Measurements from ENCODE around the gene KDELR3.

Gene KDELR3

DNA sequence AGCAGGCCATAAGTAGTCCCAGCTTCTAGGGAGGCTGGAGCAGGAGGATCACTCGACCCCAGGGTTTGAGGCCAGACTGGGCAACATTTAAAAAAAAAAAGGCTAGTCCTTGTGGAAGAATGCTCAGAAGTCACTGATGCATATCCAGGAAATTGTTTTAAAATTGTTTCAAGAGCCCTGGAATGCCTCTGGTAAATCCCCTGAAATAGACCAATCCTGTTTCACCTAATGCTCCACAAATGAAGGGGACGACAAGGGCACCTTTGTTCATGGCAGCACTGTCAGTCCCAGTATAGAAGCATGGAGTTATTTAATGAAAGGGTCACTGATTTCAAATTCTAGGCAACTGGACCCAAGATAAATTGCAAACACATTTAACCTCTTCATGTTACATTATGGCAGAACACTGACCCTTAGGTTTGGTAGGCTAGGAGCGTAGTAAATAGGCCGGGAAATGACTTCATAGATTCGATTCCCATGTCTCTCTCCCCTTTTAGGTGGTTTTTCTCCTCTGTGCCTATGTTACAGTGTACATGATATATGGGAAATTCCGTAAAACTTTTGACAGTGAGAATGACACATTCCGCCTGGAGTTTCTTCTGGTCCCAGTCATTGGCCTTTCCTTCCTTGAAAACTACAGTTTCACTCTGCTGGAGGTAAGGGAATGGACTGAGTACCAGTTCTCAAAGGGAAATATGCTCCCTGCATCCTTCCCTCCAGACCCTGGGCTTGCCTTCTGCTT, 11.4 kb downstream of the KDELR3 start:
- DNase-seq (ENCODE audit: insufficient read length, low spot score) (no peak), FAIRE-seq (peak; percentile 11)

DNA sequence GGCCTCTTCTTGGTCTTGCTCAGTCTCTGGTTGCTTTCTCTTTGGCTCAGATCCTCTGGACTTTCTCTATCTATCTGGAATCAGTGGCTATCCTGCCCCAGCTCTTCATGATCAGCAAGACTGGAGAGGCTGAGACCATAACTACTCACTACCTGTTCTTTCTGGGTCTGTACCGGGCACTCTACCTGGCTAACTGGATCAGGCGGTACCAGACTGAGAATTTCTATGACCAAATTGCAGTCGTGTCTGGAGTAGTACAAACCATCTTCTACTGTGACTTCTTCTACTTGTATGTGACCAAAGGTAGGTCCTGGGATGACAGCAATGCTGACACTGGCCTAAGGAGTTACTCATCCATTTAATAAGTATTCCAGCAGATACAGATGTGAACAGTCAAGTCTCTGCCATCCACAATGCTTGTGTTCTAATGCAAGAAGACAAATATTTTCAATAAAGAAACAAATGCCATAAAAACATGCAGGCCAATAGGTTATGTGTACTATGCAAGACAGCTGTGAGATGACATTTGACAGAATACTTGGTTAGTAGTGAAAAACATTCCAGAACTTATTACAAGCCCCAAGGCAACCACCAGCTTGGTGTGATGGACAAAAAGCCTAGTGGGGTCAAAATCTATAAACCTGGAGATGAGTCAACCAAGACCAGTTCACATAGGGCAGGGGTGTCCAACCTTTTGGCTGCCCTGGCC, 13.4 kb downstream of the KDELR3 start:
- no peak for DNase-seq (ENCODE audit: insufficient read length, low spot score)
- FAIRE-seq: no peak

DNA sequence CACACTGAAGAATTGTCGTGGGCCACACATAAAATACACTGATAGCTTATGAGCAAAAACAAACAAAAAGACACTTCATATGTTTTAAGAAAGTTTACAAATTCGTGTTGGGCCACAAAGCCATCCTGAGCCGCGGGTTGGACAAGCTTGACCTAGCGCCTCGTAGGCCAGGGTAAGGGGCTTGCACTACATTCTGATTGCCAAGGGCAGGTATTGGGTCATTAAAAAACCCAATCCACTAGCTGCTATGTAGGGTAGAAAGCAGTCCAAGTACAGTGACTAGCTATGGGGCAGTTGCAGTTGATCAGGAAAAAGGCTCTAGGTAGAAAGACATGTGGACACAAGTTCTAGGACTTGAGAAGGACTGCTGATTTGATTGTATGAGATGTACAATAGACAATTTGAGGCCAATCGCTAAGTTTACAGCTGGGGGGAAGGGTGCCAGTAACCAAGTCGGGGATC, 14.0 kb downstream of the KDELR3 start:
- DNase-seq (ENCODE audit: insufficient read length, low spot score) (no peak), FAIRE-seq (no peak)

DNA sequence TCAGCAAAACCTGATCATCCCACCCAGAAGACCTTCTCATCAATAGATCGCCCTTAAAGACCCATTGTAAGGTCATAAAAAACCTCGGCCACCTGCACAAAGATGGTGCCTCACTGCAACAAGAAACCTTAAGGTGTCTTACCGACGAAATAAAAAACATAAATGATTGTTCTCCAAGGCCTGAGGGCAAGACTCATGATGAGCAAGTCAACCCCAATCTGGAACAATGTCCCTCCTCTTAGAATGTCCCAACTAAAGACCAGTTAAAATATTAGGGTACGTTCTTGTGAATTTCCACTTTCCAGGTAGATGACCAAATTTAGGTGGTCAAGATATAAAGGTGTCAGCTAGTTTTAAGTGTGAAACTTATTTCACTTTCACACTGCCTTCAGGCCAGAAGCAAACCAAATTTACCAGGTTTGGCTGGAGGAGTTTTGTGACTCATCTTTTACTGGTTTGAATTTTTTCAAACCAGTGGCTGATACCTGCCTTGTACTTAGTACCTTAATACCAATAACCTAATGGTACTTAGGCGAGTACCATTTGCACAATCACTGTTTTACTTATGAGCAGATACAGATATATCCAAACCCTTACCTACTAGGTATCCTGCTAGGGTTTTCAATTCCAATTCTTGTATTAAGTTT, 14.9 kb downstream of the KDELR3 start:
- no peak for DNase-seq (ENCODE audit: insufficient read length, low spot score)
- FAIRE-seq: peak; percentile 35

DNA sequence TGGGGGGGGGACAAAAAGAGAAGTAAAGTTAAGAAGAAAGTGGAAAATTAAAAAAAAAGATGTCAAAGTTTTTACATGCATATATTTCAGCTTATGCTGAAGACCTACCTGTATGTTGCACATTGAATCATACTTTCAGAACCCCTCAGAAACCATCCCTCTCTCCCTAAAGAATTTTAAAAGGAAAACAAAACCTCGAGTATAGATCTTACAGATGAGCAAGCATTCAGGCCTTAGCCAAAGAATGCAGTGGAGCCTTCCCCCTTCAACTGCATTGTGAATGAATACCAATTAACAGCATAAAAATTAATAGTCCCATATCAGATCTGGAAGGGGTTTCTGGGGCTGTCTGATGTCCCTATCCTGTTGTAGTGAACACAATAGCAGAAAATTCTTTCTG, 16.3 kb downstream of the KDELR3 start:
- DNase-seq (ENCODE audit: insufficient read length, low spot score): no peak
- no peak for FAIRE-seq

DNA sequence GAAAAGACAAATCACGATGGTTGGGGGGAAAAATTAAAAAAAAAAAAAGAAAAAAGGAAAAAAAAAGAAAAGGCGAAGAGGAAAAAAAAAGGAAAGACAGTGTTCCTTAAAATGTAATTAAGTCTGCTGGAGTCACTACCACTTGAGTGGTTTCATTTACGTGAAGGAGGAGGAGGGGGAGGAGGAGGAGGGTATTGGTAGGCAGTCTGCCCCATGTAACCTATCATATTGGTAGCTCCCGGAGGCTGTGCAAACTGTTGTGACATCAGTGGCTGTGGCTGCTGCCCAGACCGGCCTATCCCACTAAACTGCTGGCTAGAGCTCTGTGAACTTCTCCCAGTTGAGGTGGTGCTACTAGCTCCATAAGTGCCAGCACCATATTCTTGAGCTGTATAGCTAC, 17.9 kb downstream of the KDELR3 start:
- DNase-seq (ENCODE audit: insufficient read length, low spot score): no peak
- FAIRE-seq: no peak

DNA sequence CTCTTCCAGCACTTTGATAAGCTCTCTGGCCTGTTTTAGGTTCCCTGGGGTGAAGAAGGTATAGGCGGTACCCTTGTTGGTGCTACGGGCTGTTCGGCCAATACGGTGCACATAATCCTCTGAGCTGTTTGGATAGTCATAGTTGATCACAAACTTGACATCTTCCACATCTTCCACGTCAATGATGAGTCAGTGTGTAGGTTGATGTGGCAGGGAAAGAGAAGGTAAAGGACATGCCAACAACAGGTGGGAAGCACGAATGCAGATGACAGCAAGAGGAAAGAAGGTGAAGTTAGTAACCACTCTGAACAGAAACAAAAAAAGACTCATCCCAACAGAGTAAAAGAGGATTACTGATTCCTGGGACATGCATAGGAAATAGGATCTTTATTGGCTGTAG, 20.1 kb downstream of the KDELR3 start:
- FAIRE-seq: no peak
- DNase-seq (ENCODE audit: insufficient read length, low spot score): no peak

DNA sequence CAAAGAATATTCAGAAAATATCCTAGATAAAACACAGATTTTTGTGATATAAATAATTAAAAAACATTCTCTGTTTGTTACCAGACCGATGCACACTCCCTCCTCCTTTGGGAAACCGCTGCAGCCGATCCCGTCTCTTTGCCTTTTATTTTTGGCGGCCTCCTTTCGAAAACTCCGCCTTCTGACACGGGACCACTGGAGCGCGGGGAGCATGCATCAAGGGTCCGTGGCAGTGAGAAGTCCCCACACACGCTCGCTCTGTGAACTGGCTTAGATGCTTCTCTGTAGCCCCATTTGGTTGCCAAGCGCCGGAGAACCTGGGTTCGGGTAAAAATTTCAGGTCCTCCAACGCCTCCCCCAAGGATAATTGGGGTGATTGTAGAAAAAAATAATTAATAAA, 21.2 kb downstream of the KDELR3 start:
- no peak for DNase-seq (ENCODE audit: insufficient read length, low spot score)
- no peak for FAIRE-seq

DNA sequence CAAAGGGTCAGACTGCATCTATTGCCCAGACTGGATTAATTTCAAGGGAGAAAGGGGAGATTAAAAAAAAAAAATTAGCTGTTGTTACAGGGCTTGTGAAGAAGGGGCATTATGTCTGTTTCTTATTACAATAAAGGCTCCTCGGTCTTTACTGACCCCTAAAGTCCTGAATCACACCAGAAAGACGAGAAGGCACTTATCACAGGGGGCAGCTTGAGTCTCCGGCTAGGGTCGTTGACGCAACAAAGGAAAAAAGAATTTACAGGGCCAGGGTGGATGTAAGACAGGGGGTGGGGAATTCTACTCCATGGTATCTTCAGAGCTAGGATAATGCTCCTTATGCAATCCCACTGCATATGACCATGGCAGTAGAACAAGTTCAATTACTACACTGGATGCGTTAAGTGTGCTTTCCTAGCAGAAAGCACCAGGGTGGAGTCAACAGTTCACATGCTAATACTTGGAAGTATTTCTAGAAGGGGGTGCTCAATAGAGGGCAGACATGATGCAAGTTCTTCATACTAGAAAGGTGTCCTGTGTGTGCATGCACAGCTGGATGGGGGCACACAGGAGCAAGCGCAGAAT, 21.8 kb downstream of the KDELR3 start:
- FAIRE-seq: no peak

DNA sequence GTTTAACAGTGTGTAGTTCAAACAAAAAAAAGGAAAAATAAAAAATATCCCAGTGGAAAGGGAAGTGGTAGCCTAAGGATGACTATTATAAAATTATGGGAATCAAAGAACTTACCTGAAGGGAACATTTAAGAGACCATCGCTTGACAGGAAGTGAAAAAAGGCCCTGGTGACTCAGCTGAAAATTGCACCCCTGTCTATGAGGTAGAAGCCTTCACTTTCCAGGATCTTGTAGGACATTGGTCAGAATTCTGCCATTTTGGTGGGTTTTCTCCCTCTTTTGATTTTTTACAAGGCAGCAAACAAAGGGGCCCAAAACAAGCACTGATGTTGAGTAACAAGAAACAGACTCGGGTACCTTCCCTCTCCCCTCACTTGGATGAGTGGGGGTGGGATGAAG, 22.6 kb downstream of the KDELR3 start:
- DNase-seq (ENCODE audit: insufficient read length, low spot score): no peak
- no peak for FAIRE-seq

More for the DNA sequence above, 21.8 kb downstream of the KDELR3 start:
- DNase-seq (ENCODE audit: insufficient read length, low spot score): no peak

DNA sequence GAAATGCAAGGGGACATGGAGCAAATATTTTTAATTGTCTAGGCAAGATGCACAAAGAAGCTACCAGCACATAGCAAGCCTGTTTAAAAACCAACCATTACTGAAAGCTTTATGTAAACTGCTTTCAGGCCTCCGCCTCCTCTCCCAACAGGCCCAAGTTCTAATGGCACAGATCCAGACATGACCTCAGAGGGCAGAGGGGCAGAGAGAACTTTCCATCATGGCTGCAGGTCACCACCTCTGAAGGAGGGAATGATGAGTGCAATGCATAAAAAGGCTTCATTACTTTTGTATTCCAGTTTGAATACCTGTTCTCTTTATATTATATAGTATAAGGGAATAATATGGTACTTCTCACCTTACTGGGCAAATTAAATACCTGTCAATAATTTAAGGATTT, 23.0 kb downstream of the KDELR3 start:
- FAIRE-seq (no peak), DNase-seq (ENCODE audit: insufficient read length, low spot score) (no peak)

DNA sequence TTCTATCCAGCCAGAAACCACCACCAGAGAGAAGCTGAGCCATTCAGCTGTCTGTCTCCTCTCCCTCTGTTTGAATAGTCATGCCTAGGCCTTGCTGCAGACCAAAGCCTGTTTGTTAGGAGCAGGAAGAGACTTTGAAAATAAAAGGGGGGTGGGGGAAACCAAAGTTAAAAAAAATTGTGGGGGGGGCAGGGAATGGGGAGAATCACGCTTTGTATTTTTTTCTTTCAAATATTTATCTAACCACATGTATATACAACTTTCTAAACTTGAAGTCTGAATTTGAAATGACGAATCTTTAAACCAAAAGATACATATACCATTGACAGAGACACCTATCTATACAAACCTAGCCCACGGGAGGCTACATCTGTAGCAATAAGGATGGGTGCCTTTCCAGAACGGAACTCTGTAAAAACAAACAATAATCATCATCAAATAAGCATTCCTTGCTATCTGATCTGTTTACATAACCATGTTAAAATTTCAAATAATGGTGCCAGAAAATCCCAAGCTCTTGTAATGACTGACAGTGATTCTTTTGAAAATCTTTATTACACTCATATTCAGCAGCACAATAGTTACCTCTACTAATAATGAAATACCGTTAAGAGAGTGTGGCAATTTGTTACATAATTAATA, 23.9 kb downstream of the KDELR3 start:
- FAIRE-seq: no peak
- no peak for DNase-seq (ENCODE audit: insufficient read length, low spot score)

DNA sequence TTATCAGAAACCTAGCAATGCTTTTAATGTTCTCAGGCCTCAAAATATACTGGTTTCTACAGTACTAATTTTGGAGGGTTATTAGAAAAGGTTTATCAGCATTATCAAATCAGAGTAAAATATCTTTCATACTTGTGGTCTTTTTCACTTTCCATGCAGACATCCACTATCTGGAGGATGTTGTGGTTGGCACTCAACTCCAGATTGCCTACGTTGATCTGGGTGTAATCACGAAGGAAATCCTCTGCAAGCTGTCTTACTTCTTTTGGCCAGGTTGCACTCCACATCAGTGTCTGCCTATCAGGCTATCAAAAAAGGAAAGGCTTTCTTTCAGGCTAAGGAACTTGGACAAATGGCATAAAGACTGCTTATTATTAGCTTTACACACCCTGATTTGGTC, 26.6 kb downstream of the KDELR3 start:
- no peak for FAIRE-seq

DNA sequence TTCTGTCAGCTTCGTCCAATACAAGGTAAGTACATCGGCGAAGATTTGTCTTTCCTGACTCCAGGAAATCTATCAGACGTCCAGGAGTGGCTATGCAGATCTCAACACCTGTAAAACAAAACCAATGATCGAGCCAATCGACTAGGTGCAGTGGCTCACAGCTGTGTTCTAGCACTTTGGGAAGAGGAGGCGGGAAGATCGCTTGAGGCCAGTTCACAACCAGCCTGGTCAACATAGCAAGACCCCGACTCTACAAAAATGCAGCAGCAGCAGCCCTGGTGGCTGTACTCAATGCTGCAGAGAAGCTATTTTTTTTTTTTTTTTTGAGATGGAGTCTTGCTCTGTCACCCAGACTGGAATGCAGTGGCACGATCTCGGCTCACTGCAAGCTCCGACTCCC, 27.0 kb downstream of the KDELR3 start:
- no peak for DNase-seq (ENCODE audit: insufficient read length, low spot score)
- no peak for FAIRE-seq

More for the DNA sequence above, 26.6 kb downstream of the KDELR3 start:
- no peak for DNase-seq (ENCODE audit: insufficient read length, low spot score)

DNA sequence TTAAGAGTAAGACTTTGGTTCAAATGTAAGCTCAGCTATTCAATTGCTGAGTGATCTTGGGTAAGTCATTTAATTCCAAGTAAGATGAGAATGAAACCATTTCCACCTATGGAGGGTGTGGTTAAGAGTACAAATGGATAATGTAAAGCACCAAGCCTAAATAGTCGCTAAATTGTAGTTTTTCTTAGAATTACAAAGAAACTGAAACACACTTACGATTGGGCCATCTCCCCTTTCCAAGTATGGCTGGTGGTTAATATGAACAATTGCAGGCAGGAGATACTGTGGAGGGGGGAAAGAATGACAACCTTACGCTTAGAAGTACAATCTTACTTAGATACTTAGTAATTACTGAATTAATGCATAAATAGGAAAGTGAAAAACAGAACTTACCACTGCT, 30.0 kb downstream of the KDELR3 start:
- FAIRE-seq (no peak), DNase-seq (ENCODE audit: insufficient read length, low spot score) (no peak)

DNA sequence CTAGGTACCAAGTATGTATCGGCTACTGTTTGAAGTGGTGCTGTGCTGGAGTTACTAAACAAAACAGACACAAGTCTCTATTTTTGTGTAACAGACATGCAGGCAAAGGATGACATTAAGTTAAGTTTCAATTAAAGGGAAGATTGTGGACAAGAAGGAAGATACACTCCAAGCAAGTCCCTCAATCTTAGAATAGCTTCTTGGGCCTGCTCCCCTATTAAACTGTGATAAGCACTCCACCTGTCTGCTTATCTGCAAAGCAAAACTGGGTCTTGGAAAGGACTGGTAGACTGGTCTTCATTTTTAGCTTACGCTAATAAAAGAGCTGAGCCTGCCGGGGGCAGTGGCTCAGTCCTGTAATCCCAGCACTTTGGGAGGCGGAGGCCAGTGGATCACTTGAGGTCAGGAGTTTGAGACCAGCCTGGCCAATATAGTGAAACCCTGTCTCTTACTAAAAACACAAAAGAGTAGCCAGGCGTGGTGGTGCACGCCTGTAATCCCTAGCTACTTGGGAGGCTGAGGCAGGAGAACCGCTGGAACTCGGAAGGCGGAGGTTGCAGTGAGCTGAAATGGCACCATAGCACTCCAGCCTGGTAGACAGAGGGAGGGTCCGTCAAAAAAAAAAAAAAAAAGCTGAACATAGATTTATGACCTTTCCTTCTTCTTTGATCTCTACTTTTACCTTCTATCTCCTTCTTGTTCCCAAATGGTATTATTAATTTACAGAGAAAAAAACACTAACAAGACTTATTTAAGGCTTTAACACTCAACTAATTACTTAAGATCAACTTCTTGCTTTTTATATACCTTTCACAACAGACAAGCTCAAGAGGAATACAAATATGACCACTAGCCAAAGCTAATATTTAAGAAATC, 34.1 kb downstream of the KDELR3 start:
- FAIRE-seq (no peak), DNase-seq (ENCODE audit: insufficient read length, low spot score) (no peak)

DNA sequence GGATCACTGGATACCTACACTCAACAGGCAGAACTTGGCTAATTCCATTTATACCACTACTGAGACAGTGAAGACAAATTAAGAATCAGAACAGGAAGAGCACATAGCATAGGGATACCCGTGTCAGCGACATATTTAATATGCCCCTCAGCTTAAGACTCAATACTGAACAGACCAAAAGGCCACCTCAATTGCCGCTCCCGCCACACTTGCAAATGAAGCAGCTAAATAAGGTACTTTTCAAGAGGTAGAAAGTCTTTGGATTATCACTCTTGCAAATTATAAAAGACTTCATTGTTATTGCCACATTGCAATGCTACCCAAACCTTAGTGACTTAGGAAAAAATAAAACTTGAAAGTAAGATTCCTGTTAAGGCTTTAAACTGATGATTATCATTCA, 35.1 kb downstream of the KDELR3 start:
- no peak for DNase-seq (ENCODE audit: insufficient read length, low spot score)
- FAIRE-seq: no peak

DNA sequence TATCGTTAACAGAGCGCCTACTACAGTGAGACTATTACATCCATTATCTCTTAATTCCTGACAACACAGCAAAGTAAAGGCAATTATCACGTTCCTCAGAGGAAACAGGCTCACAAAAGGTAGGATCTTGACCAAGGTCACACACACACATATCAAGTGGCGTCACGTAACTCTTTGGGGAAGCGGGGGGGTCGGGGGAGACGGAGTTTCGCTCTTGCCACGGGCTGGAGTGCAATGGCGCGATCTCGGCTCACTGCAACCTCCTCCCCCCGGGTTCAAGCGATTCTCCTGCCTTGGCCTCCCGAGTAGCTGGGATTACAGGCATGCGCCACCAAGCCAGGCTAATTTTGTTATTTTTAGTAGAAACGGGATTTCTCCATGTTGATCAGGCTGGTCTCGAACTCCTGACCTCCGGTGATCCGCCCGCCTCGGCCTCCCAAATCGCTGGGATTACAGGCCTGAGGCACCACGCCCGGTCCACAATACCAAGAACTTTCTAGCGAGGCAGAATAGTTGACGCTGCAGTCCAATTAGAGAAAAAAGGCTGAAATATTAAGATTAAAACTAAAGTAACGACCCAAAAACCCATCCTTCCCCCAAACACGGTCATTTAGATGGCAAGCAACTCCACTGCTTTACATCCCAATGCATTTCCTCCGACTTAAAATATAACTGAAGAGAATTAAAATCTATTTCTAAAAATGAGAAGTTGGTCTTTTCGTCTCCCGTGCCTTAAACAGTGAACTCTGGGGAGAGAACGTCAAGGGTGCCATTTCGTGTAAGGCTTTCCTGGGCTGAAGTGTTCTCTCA, 37.0 kb downstream of the KDELR3 start:
- FAIRE-seq (peak; percentile 83), DNase-seq (ENCODE audit: insufficient read length, low spot score) (no peak)

DNA sequence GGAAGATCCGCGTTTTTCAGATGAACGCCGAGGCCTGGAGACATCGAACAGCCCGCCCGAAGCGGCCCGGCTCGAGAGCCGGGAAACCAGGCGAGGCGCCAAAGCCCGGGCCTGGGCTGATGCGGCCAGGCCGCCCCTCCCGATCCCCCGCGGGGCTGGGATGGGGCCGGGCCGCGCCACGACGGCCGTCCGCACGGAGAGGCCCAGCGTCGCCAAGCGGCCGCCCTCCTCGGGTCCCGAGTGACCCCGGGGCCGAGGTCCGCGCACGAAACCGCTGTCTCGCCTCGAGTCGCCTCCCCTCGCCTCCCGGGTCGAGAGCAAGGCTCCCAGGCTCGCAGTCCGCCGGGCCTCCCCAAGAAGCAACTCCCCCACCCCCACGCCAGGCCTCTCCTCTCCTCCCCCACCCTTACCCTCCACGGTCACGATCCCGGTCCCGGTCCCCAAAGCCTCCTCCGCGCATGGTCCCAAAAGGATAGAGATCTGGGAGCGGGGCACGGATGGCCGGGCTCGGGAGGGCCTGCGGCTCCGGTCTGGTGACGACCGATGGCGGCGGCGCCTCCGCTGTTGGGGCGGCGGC, 37.7 kb downstream of the KDELR3 start:
- FAIRE-seq (no peak), DNase-seq (ENCODE audit: insufficient read length, low spot score) (peak; percentile 14)
